Activated CD8-positive, alpha-beta memory T cell treated with anti-CD3 and anti-CD28 coated beads, Interleukin-2, amount 50 U/mL, for 1 hour (primary cell): Measurements from ENCODE around the gene GRIP2.

Source experiments
- DNase-seq: peaks from one replicate; pipeline ENCODE4 v3.0.0-alpha.2; 2020; ENCODE audit errors: extremely low read depth

Gene GRIP2

GRCh38 chr3:14453876-14454638, 86.1 kb downstream of the GRIP2 start:
- DNase-seq = no peak

GRCh38 chr3:14452740-14453710, 87.1 kb downstream of the GRIP2 start:
- DNase-seq = no peak

GRCh38 chr3:14451844-14452739, 88.0 kb downstream of the GRIP2 start:
- DNase-seq = no peak

- no peak for DNase-seq
These were observed 89.1 kb downstream of the GRIP2 start for GRCh38 chr3:14450922-14451606.

- DNase-seq = no peak
These were observed 89.6 kb downstream of the GRIP2 start for GRCh38 chr3:14450506-14450905.

- DNase-seq = no peak
These were observed 91.1 kb downstream of the GRIP2 start for GRCh38 chr3:14448756-14449727.

- no peak for DNase-seq
These were observed 92.1 kb downstream of the GRIP2 start for GRCh38 chr3:14448063-14448462.

- no peak for DNase-seq
These were observed 93.1 kb downstream of the GRIP2 start for GRCh38 chr3:14446988-14447570.

- DNase-seq = no peak
These were observed 94.4 kb downstream of the GRIP2 start for GRCh38 chr3:14445773-14446172.

GRCh38 chr3:14444380-14444779, 95.8 kb downstream of the GRIP2 start:
- DNase-seq = no peak

- no peak for DNase-seq
These were observed 98.2 kb downstream of the GRIP2 start for GRCh38 chr3:14441920-14442300.

- no peak for DNase-seq
These were observed 98.8 kb downstream of the GRIP2 start for GRCh38 chr3:14441240-14441919.

GRCh38 chr3:14440531-14441239, 99.5 kb downstream of the GRIP2 start:
- DNase-seq = no peak

- no peak for DNase-seq
These were observed 100.0 kb downstream of the GRIP2 start for GRCh38 chr3:14440168-14440518.

- no peak for DNase-seq
These were observed 100.5 kb downstream of the GRIP2 start for GRCh38 chr3:14439501-14440167.
